Smooth muscle cell (in vitro differentiated cells): ENCODE data around the gene GGT5. TPM values are rescaled to one million over a fixed set of nuclear protein-coding genes. Genes with fewer than 3 reads are reported as not detected.

ENCODE experiments used
- DNase-seq: peaks from one replicate; lab custom pipeline; 2025; ENCODE audit not compliant: unreplicated experiment; lab: John Stamatoyannopoulos, UW
- H2AFZ ChIP-seq: fragments of 200-600 bp; sonication (generic); 2 replicates; pipeline ENCODE4 v1.6.0; 2016; ENCODE audit warnings: antibody characterized with exemption, low read depth, mild to moderate bottlenecking
- H3F3A ChIP-seq: fragments of 200-600 bp; sonication (generic); 2 replicates; pipeline ENCODE4 v1.6.0; 2017; ENCODE audit warnings: antibody characterized with exemption, low read depth
- H3K27ac ChIP-seq: fragments of 200-600 bp; sonication (generic); 2 replicates; pipeline ENCODE4 v1.5.1; 2016; ENCODE audit warnings: low read depth, mild to moderate bottlenecking
- H3K27me3 ChIP-seq: fragments of 200-600 bp; sonication (generic); 2 replicates; pipeline ENCODE4 v1.6.1; 2016; ENCODE audit warnings: low read depth, mild to moderate bottlenecking
- H3K36me3 ChIP-seq: fragments of 200-600 bp; sonication (generic); 2 replicates; pipeline ENCODE4 v1.5.1; 2016; ENCODE audit warnings: low read depth
- H3K4me1 ChIP-seq: fragments of 200-600 bp; sonication (generic); 2 replicates; pipeline ENCODE4 v1.5.1; 2016; ENCODE audit warnings: low read depth
- H3K4me2 ChIP-seq: fragments of 200-600 bp; sonication (generic); 2 replicates; pipeline ENCODE4 v1.6.0; 2016; ENCODE audit warnings: mild to moderate bottlenecking
- H3K4me3 ChIP-seq: fragments of 200-600 bp; sonication (generic); 2 replicates; pipeline ENCODE4 v1.5.1; 2016; ENCODE audit warnings: mild to moderate bottlenecking
- H3K79me2 ChIP-seq: fragments of 200-600 bp; sonication (generic); 2 replicates; pipeline ENCODE4 v1.6.0; 2016; ENCODE audit warnings: low read depth, mild to moderate bottlenecking
- H3K9ac ChIP-seq: fragments of 200-600 bp; sonication (generic); 2 replicates; pipeline ENCODE4 v1.6.0; 2016; ENCODE audit warnings: low read depth
- H3K9me3 ChIP-seq: fragments of 200-600 bp; sonication (generic); replicated peaks from 2 replicates; pipeline ENCODE4 v1.5.1; 2016; ENCODE audit warnings: low read depth
- H4K20me1 ChIP-seq: fragments of 200-600 bp; sonication (generic); 2 replicates; pipeline ENCODE4 v1.6.0; 2016; ENCODE audit warnings: low read depth
- WGBS: methylation state at CpG from one replicate; pipeline ENCODE4 v1.1.7; 2016; ENCODE audit warnings: low lambda C conversion rate; 5-methylcytosine and 5-hydroxymethylcytosine counted together
- polyA plus RNA-seq: library from polyadenylated mRNA; unstranded; fragments of >200 nt; fragmentation: Nextera tagmentation; extraction: Ambion mirVana; gene quantifications from 2 replicates; pipeline ENCODE4 v1.2.1, GENCODE V29; 2016
- total RNA-seq: library from RNA; depleted of rRNA; stranded (reverse); fragments of >200 nt; gene quantifications from 2 replicates; pipeline ENCODE4 v1.2.3, GENCODE V29; 2014
- TF ChIP-seq, protein P1 (sequence below): fragments of 200-600 bp; sonication (generic); IDR thresholded peaks from 2 replicates; pipeline ENCODE4 v1.5.1; 2017; ENCODE audit warnings: borderline replicate concordance, mild to moderate bottlenecking, antibody characterized with exemption; ENCODE audit not compliant: insufficient read depth, poor library complexity, severe bottlenecking

Gene GGT5
- total and polyA plus RNA-seq, 2 experiments from 2014 or later = 3.7 to 12.8 TPM

DNA sequence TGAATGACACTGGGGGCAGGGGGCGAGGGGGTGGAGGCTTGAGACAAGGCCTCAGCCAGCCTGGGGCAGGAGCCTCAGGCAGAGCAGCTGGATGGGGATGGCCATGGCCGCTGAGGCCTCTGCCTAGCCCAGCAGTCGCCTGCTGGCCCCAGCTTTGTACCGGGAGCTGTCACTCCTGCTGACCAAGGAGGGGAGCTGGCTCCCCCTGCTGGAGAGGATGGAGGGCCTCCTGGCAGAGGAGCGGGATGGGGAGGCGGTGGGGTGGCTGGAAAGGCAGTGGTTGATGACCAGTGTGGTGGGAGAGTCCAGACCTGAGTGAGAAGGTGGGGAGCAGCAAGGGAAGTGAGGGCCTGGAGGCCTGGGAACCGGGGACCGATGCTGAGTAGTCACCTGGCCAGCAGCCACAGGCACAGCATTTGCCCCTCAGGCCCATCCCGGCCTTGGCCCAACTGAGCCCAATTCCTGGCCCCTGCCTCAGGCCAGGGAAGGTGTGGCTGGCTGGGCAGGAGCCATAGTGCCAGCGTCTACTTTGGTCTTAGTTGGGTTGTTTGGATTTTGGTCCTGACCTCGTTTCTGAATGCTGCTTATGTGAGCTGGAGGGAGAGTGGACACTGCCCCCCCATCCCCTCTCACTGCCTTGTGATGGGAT lies 69.6 kb downstream of the GGT5 start:
- Histone ChIP-seq H3F3A (no peaks in the 10 kb centered on the region), H3K9ac (no peak overlapping the region), H3K9me3 (no peaks in the 10 kb centered on the region), H3K4me1 (no peaks in the 10 kb centered on the region), H2AFZ (no peak overlapping the region), H3K27me3 (no peaks in the 10 kb centered on the region), H3K79me2 (no peaks in the 10 kb centered on the region), H3K36me3 (no peaks in the 10 kb centered on the region), H3K4me3 (no peak overlapping the region), H4K20me1 (no peaks in the 10 kb centered on the region), H3K4me2 (no peak overlapping the region), H3K27ac (no peak overlapping the region)
- TF ChIP-seq, protein P1, sequence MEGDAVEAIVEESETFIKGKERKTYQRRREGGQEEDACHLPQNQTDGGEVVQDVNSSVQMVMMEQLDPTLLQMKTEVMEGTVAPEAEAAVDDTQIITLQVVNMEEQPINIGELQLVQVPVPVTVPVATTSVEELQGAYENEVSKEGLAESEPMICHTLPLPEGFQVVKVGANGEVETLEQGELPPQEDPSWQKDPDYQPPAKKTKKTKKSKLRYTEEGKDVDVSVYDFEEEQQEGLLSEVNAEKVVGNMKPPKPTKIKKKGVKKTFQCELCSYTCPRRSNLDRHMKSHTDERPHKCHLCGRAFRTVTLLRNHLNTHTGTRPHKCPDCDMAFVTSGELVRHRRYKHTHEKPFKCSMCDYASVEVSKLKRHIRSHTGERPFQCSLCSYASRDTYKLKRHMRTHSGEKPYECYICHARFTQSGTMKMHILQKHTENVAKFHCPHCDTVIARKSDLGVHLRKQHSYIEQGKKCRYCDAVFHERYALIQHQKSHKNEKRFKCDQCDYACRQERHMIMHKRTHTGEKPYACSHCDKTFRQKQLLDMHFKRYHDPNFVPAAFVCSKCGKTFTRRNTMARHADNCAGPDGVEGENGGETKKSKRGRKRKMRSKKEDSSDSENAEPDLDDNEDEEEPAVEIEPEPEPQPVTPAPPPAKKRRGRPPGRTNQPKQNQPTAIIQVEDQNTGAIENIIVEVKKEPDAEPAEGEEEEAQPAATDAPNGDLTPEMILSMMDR = peak; percentile 66
- 59% methylated on average over 11 of the region's 11 CpGs for WGBS
- peak; percentile 11 for DNase-seq

DNA sequence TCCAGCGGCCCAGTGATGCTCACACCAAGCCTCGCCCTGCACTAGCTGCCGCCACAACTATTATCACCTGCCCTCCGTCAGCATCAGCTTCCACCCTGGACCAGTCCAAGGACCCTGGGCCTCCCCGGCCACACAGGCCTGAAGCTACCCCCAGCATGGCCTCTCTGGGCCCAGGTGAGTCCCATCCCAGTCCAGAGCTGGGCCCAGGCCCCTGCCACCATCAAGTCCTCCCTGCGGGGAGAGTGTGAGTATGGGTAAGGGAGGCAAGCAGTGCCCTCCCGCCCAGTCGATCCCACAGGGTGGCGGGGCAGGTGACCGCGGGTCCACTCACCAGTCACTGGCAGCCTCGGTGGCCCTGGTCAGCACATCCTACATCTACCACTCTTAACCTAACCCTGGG lies 73.1 kb downstream of the GGT5 start:
- Histone ChIP-seq H3K9ac (no peak overlapping the region), H3K79me2 (no peaks in the 10 kb centered on the region)
- 98% methylated on average over 12 of the region's 12 CpGs for WGBS

DNA sequence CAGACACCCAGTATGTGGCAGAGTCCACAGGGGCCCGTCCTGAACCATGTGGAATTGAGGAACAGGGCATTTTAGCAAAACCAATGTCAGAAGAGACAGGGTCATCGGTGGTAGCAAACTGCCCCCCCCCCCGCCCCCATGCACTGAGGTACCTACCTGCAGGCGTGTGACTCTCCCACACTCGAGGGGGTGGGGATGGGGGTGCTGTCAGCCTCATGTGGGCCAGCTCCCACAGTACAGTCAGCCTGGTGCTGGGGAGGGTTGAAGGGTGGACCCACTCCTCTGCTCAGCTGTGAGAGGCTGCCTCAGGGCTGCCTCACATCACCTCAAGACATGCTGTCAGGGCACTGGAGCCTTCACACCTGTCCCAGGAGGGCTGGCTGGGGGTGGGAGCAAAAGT lies 74.2 kb downstream of the GGT5 start:
- Histone ChIP-seq H3K36me3 (no peaks in the 10 kb centered on the region), H2AFZ (no peak overlapping the region), H3F3A (no peaks in the 10 kb centered on the region), H3K4me3 (no peak overlapping the region), H3K79me2 (no peaks in the 10 kb centered on the region), H4K20me1 (no peaks in the 10 kb centered on the region), H3K4me2 (no peak overlapping the region), H3K27ac (no peak overlapping the region), H3K9me3 (no peaks in the 10 kb centered on the region), H3K4me1 (no peaks in the 10 kb centered on the region), H3K9ac (no peak overlapping the region), H3K27me3 (no peaks in the 10 kb centered on the region)
- WGBS = 97% methylated on average over 5 of the region's 5 CpGs
- no peak for DNase-seq
- TF ChIP-seq, protein P1 = no peak

More for the DNA sequence above, 73.1 kb downstream of the GGT5 start:
- Histone ChIP-seq H3K9me3 (no peaks in the 10 kb centered on the region), H3K27me3 (no peaks in the 10 kb centered on the region), H3K36me3 (no peaks in the 10 kb centered on the region), H2AFZ (no peak overlapping the region), H3K27ac (no peak overlapping the region), H3K4me2 (no peak overlapping the region), H3K4me3 (no peak overlapping the region), H4K20me1 (no peaks in the 10 kb centered on the region), H3K4me1 (no peaks in the 10 kb centered on the region), H3F3A (no peaks in the 10 kb centered on the region)
- DNase-seq = no peak
- TF ChIP-seq, protein P1 = no peak

DNA sequence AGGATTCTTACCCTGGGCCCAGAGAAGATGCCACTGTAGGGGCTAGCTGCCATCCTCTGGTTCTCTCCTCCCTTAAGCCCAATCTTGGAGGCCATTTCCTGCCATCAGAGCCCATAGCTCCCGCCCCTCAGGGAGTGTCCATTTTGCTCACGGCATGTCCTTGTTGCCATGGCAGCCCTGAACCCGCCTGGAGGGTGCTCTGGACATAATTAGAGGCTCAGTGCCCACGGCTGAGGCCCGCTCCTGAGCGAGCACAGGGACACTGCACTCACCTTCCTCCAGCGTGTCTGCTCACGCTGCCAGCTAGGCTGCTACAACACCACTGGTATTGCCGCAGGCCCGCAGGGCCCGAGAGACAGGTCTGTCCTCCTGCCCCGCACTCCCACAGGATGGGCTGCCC lies 74.7 kb downstream of the GGT5 start:
- no peaks in the 10 kb centered on the region for H3F3A ChIP-seq
- no peak overlapping the region for H2AFZ ChIP-seq
- H3K36me3 ChIP-seq = no peaks in the 10 kb centered on the region
- H3K4me3 ChIP-seq = no peak overlapping the region
- H3K79me2 ChIP-seq = no peaks in the 10 kb centered on the region
- 86% methylated on average over 12 of the region's 12 CpGs for WGBS
- H4K20me1 ChIP-seq = no peaks in the 10 kb centered on the region
- no peak for DNase-seq
- H3K27ac ChIP-seq = no peak overlapping the region
- H3K9me3 ChIP-seq = no peaks in the 10 kb centered on the region
- H3K9ac ChIP-seq = no peak overlapping the region
- H3K4me2 ChIP-seq = no peak overlapping the region
- H3K27me3 ChIP-seq = no peaks in the 10 kb centered on the region
- H3K4me1 ChIP-seq = no peaks in the 10 kb centered on the region
- TF ChIP-seq, protein P1 = no peak
